Mucosa of gallbladder (tissue), 1 donor: ENCODE measurements around the gene XPO6. TPM values are rescaled to one million over a fixed set of nuclear protein-coding genes. Genes with fewer than 3 reads are reported as not detected.

Source experiments
- DNase-seq: peaks from one replicate; pipeline ENCODE4 v3.0.0-alpha.2; 2020; ENCODE audit warnings: low spot score
- total RNA-seq: library from RNA; stranded (reverse); gene quantifications from one replicate; pipeline ENCODE4 v1.2.1, GENCODE V29; 2021
- donor health status: DM: no; HTN: no; CAD: no.

The XPO6 gene
- total RNA-seq, 1 donor from 2014 or later = 88.4 TPM

DNA sequence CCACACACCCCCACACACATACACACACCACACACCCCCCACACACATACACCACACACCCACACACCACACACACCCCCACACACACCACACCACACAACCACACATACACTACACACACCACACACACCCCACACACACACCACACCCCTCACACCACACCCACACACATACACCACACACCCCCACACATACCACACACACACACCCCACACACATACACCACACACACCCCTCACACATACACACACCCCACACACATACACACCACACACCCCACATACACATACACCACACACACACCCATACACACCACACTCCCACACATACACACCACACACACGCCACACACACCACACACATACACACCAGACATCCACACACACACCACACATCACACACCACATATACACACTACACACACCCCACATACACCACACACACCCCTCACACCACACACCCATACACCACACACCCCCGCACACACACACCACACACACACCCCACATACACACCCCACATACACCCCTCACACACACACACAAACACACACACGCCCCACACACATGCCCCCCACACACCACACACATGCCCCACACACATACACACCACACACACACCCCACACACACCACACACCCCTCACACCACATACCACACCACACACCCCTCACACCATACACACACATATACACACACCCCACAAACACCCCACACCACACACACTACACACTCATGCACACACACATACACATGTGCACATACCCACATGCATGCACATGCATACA, 122.4 kb downstream of the XPO6 start:
- no peak for DNase-seq

DNA sequence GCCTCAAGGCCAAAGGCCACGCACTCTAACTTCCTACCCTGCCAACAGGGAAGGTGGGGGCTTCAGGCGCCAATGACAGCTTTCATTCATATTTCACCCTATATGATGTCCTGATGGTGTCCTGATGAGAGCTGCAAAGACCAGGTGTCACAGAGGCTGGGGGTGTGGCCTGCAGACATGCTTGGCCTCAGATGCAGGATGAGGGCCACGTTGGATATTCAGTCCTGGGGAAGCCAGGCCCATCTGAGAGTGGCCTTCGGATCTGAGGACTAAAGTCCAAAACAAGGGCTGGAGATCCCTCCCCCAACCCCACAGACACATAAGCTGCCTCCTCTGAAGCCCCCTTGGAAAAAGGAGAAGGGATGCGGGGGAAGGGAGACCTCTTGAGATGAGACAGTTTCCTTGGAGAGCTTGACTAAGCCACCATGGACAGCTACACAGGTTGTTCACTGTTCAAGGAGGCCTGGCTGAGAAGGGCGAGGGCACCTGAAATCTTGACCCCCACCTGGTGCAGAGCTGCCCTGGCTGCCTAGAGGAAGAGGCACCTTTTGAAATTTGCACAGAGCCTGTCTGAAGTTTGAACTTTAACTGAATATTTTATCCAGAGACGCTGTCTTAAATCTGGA, 124.0 kb downstream of the XPO6 start:
- no peak for DNase-seq

DNA sequence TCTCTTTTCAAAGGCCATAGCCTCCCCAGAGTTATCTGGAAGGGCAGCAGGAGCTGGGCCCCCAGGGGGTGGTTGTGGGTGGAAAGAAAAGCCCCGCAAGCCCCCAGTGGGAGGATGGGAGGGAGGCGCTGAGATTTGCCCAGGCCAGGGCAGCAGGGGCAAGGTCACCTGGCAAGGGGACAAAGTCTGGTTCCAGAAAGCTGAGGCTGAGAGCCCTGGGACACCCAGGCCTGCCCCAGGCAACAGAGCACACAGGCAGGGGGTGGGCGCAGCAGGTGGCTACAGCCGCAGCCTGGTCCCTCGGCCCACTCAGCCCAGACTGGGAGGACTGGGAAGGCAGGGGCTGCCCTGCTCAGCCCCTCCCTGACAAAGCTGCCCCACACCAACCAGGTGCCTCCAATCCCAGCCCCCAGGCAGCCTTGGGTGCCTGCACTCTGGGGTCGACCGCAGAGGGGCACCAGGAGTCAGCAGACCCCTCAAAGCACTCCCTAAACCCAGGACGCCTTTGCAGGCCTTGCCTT, 124.6 kb downstream of the XPO6 start:
- no peak for DNase-seq

DNA sequence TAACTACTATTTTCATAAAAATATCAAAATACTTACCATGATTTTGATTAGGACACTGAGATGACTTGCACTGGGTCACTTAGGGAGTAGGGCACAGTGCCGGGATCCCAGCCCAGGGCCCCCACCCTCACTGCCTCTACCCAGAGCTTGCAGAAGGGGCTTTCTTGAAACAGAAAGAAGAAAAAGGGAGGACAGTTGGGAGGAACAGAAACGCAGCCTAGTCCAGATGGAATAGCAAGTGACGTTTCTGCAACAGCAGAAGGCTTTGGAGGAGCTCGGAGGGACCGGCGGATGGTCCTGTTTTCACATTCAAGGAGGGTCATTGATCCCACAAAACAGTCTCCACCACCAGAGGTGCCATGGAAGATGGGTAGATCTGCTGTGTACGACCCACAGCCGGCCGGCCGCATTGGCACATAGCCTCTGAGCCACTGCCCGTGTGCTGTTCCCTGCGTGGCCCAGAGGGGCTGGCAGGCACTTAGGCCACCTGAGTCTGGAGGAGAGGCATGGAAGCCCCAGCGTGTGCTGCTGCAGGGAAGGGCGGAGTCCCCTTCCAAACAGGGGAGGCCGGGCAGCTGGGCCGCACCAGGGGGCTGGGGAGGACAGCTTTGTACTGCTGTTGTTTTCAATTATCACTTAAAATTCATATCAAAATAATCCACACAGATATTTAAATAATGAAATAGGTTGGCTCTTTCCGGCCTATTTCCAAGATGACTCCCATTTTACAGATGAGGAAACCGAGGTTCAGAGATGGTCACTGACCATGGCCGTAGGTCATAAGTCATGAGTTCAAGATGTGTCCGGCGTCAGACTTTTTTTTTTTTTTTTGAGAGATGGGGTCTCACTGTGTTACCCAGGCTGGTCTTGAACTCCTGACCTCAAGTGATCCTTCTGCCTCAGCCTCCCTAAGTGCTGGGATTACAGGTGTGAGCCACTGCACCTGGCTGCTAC, 125.3 kb downstream of the XPO6 start:
- DNase-seq = no peak

DNA sequence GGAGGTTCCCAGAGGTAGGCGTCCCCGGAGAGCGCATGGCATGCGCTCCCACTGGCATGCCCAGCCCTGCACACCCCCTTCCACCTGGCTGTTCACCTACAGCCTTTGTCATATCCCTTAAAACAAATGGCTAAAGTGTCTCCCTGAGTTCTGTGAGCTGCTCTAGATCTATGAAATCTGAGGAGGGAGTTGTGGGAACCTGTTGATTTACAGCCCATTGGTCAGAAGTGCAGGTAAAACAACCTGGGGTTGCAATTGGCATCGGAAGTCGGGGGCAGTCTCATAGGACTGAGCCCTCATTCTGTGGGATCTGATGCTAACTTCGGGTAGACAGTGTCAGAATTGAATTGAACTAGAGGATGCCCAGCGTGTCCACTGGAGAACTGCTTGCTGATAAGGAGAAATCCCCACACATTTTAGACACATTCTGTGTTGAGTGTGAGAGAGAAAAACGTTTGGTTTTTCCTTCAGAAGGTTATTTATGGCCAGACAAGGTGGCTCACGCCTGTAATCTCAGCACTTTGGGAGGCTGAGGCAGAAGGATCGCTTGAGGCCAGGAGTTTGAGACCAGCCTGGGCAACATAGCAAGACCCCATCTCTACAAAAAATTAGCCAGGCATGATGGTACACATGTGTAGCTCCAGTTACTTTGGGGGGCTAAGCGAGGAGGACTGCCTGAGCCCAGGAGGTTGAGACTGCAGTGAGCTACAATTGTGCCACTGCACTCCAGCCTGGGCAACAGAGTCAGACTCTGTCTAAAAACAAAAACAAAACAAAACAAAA, 126.2 kb downstream of the XPO6 start:
- DNase-seq = no peak

DNA sequence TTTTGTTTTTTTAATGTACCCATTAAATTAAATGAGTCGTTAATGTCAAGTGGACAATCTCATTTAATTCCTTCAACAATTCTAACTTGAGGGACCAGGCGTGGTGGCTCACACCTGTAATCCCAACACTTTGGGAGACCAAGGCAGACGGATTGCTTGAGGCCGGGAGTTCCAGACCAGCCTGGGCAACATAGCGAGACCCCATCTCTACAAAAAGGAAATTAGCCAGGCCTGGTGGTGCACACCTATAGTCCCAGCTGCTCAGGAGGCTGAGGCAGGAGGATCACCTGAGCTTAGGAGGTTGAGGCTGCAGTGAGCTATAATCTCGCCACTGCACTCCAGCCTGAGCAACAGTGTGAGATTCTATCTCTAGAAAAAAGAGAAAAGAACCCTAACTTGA, 127.6 kb downstream of the XPO6 start:
- no peak for DNase-seq

DNA sequence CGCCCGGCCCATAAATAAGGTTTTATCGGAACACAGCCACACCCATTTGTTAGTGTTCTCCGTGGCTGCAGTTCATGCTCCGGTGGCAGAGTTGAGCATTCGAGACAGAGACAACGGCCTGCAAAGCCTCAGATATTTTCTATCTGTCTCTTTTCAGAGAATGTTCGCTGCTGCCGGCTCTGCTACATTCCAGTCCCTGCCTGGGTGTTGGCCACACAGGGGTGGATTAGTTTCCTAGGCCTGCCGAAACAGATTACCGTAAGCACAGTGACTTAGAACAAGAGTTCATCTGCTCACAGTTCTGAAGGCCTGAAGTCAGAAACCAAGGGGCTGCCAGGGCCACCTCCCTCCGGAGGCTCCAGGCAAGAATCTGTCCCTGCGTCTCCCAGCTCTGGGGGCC, 129.1 kb downstream of the XPO6 start:
- DNase-seq = peak; percentile 41

DNA sequence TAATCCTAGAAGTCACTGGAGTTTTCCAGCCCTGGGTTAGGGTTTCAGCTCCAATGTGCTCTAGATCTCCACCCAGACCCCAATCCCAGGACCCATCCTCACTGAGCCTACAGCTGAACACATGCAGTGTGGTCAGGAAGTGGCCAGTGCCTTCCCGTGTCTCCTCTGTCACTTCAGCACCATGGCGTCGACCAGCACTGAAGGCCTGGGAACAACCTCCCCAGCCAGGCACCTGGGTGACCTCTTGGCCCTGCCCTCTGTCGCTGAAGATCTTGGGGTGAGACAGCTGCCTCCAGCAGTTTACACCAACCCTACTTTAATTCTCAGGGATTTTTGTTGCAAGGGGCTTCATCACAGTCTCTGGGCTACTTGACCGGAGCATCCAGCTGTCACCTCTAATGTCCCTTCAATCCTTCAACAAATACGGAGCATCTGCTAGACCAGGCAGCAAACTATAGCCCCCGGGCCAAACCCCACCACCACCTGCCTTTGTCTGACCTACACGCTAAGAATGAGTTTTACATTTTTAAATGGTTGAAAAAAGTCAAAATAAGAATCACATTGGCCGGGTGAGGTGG, 130.3 kb downstream of the XPO6 start:
- no peak for DNase-seq

DNA sequence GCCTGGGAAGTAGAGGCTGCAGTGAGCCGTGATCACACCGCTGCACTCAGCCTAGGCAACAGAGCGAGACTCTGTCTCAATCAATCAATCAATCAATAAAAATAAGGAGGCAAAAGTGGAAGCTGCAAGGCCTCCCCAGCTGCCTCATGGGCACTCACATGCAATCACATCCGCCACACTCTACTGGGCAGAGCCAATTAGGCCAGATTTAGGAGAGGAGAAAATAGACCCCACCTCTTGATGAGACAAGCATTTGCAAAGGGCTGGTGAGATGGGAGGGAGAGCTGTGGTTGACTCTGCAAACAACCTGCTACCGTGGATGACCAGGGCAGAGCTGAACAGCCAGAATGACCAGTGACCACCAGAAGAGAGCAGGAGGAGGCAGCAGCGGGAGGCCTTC, 133.5 kb downstream of the XPO6 start:
- no peak for DNase-seq

DNA sequence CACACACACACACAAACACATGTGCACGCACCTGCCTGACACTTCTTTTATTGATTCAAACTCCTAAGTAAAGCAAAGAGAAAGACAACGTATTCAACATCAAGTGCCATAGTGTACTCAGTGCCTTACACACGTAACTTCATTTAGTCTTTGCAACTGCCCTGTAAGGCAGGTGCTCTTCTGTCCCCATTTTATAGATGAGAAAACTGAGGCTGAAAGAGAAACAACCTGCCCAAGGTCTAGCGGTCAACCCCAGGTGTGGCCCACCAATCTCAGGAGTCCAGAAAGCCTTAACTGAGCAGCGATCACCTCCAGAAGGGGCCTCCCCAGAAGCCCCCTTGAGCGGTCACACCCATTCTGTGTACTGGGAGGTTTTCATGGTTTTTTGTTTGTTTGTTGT, 137.9 kb downstream of the XPO6 start:
- no peak for DNase-seq

DNA sequence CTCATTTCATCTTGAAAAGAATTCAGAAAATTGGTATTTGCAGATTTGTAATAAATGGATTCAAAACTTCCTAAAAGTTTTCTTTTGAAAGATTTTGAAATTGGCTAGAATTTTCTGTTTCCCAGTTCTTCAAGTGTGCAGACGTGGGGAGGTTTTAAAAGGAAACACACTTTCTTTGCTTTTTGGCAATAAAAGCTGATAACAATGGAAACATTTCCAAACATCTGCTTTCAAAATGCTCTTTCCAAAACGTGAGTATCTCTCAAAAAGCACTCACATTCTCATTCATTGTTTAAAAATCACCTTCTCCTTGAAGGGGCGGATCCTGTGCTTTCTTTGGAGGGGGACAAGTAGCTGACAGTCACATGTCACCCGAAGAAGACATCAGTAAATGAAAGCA, 139.7 kb downstream of the XPO6 start:
- DNase-seq = no peak

DNA sequence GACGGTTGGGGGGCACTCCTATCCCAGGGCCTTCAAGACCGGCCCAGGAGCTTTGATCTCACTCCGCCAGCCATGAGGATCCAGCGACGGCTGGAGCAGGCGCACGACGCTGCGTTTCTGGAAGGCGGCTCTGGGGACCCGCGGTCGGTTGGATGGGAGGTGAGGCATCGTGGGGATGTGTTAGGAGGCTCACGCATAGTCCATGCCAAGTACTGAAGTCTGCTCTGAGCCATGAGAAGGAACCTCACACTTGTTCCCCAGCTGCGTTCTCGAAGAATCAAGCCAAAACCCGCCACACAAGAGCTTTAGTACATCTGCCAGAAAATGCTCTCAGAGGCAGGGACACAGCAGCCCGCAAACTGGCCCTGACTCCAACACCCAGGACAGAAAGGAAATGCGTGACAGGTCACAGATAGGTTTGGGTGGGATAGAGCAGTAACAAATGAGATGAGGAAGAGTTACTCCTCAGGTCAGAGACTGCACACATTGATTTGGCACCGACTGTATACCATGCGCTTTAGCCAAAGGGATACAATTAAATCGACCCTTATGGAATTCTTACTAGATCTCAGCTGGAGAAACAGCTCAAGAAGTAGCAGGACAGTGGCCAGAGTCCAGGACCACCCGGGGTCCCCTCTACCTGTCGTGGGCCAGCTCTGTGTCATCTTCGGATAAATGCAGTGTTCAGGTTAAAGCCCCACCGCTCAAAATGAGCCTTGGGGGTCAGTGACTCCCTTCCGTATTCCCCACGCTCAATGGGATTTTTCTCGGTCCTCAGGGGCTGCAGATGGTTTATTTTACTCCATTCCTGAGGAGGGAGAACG, 141.6 kb downstream of the XPO6 start:
- no peak for DNase-seq

DNA sequence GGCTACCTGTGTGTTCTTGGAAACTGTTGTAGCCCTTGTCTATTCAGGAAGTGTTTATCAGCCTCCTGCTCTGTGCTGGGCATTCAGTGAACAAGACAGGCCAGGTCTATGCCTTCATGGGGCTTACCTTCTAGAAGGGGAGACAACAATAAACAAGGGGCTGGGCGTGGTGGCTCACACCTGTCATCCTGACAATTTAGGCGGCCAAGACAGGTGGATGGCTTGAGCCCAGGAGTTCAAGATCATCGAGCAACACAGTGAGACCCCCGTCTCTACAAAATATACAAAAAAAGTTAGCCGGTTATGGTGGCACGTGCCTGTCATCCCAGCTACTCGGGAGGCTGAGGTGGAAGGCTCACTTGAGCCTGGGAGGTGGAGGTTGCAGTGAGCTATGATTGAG, 142.8 kb downstream of the XPO6 start:
- no peak for DNase-seq

DNA sequence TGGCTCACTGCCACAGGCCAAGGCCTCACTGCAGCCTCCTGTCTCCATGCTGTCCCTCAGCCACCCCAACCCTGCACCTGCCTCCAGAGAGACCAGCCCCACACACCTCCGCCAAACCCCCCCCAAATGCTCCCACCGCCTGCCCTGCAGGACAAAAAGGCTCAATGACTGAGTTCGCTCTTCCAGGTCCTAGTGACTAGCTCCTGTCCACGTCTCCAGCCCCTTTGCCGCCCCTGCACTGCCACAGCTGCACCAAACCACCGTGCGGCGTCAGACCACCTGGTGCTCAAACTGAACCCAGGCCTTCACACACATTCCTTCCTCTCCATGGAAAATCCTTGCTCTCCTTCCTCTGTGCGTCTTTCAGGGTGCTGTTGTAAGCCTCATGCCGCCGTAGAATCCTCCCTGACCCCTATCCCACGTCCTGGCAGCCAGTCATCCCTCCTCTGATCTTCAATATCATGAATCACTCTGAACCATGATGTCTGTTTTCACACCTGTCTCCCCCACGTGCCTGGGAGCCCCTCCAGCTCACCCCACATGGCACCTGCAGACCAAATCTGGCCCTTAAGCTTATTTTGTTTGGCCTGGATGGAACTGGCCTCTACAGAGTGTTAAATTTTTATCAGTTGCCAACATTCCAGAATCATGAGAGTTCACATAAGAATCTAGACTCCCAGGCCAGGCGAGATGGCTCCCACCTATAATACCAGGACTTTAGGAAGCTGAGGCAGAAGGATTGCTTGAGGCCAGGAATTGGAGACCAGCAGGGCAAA, 144.0 kb downstream of the XPO6 start:
- DNase-seq = no peak

DNA sequence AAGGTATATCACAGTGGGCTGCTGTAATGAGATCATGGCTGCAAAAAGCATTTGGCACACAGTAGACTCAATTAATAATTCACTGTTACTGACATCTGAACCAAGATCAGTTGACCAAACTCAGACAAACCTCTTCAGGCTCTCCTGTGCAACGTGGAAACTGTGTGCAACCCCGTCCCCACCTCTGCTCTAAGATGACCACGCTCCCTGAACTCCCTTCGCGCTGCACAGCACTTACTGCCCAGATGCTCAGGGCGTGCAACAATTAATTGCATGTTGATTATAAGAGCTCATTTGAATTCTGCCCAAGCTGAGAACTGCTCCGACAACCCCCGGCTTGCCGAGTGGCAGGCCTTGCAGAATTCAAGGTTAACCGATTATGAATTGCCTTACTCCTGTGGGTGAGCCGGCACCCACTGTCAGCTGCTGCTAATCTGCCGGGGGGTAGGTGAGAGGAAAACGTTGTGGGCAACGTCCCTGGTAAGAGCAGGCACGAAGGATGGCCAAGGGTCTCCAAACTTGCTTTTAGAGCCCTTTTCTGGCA, 147.0 kb downstream of the XPO6 start:
- DNase-seq = no peak

DNA sequence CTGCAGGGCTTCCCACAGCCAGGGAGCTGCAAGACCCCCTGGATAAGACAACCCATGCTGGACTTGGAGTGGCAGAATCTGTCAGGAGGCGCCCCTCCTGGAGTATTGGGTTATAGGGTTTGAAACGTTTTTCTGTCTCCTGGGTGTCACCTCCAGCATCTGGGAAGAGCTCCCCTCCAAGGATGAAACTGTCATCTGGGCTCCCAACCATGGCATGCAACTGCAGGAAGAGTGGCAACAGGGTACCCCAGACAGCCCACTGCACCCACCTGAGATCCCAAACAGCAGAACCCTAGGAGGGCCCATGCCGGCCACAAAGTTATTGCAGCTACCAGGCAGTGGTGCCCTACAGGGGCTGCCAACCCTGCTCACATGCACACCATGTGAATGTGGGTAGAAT, 147.6 kb downstream of the XPO6 start:
- no peak for DNase-seq

DNA sequence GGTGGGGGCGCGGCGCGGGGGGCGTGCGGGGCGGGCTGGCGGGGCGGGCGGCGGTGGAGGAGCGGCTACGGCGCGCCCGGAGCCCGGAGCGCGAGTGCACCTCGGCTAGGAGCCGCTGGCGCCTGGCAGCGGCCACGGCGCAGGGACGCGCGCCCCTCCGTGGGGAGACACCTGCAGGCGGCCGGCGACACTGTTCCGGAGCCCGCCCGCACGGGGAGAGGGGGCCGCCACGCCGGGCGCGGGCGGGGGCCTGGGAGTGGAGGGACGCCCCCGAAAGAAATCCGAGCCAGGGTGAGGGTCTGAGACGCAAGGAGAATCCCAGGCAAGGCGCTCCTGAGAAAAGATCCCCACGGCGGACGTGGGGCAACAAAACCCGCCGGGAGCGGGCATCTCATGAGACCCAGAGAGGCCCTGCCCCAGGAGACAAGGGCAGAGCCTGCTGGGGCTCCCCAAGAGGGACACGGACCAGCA, 148.1 kb downstream of the XPO6 start, which contains the start of gene GSG1L:
GSG1L (minus strand) TSS at position 124 of the 471 bp plus-strand sequence. CDS start 290 bp downstream, outside the sequence.
- no peak for DNase-seq

DNA sequence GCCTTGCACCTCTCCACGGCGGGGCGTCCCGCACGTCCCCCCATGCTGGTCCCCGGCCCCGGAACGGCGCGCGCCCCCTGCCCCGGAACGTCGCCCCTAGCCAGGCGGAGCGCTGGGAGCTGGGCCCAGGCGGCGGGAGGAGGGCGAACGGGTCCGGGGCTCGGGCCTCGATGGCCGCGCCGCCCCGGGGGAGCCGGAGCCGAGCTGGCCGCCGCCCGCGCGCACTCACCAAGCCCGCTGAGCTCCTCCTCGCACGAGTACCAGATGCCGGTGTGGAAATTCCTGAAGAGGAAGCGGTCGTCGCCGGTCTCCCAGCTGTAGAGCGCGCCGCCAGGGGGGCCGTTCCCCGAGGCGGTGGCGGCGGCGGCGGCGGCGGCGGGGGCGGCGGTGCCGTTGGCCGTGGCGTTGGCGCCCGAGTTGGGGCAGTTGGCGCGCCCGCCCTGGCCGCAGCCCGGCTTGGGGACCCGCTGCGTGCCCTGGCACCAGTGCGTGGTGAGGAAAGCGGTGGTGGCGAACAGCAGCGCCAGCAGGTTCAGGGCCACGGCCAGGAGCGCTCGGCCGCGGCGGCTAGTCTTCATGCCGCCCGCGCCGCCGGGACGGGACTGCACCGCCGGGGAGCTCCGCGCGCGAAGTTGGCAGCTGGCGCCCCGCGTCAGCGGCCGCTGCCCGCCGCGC, 148.8 kb downstream of the XPO6 start:
- DNase-seq = no peak
